ENCODE measurements around the gene FAM221B. TPM values are rescaled to one million over a fixed set of nuclear protein-coding genes. Genes with fewer than 3 reads are reported as not detected.

Gene FAM221B
- total and polyA plus RNA-seq, 7 experiments from 2014 or later, result 0.32 TPM; not detected in 6

DNA sequence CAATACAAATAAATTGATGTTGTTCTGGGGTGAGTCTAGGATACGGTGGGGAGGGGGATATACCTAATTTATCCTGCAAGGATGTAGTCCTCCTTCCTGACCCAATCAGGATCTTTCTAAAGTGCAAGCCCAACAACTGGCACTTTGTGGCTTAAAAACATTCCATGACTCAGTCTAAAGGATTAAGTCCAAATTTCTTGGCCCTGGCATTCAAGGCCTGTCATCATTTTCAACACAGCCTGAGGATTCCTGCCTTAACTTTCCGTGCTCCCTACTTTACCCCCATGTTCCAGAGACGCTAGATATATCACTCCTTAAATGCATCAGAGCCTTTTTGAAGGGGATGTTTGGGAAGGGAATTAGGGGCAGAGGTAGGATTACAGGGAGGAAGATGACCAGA, 1.0 kb downstream of the FAM221B start:
- peaks cover 0 to 5% (median 0%) of the 10 kb centered on the region in 5 donors for H3K27me3 Mint-ChIP-seq

DNA sequence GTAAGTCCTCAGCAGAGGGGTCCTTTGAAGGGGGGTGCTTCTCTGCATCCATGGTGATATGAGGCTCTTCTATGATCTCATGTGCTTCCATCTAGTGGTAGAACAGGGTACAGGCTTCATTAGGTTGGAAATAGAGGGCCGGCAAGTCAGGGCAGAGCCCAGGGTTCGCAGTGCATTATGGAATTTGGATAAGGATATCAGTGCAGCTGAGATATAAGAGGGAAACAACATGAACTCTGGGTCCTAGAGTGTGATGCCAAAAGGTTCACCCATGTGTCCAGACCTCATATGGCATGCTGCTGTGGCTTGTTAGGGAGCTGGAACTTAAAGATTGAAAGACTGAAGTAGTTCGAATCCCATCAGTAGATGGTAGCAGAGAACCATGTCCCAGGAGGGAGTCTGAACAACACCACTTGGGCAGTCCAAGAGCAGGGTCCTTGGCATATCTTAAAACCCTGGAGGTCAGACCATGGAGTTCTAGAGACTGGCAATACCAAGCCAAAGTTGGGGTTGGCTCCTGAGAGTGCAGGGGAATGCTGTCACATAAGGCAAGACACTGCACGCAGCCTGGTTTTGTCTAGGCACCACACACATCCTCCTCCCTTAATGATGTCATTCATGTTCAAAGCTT, 2.3 kb downstream of the FAM221B start:
- ChIA-PET POLR2A (interaction anchor here (0.6 to 1.0 kb wide), 4 partner anchors 12 to 56 kb away, joined by 3 to 6 read pairs (median 4); partner anchors contain the start of genes HINT2 and SPAG8), CTCF (interaction anchor here (0.9 to 2.6 kb wide), 16 partner anchors 9 to 169 kb away, joined by 3 to 18 read pairs (median 4); partner anchors contain the start of genes ARHGEF39, CREB3, RMRP and SPAG8)
- H3K27ac ChIP-seq (ENCODE audit: low read depth, low read length), result no peak overlapping the region
- Mint-ChIP-seq H3K4me1 (peaks cover 25 to 35% (median 32%) of the 10 kb centered on the region in 7 donors), H3K36me3 (no peaks in the 10 kb centered on the region), H3K27me3 (peaks cover 0 to 5% (median 0%) of the 10 kb centered on the region in 5 donors), H3K4me3 (peak overlapping the region in 9 of 10 donors; percentile 6 to 56 (median 36)), H3K9me3 (no peaks in the 10 kb centered on the region), H3K27ac (peak overlapping the region in 6 of 9 donors; percentile 1 to 48 (median 16))
- H3K4me1 ChIP-seq (ENCODE audit: control insufficient read depth in 2 of 2, insufficient read depth in 2 of 2, low read length in 2 of 2), result peaks cover 4 to 14% of the 10 kb centered on the region in 2 donors
- no peaks in the 10 kb centered on the region for H3K9me3 ChIP-seq (ENCODE audit: control insufficient read depth in 2 of 3, low read length in 3 of 3)
- no peak overlapping the region for H3K4me3 ChIP-seq (ENCODE audit: low read length)
- intact Hi-C loops (cut with micrococcal nuclease), result loop anchor here (1.0 to 5.0 kb wide), 7 partner anchors 36 to 366 kb away; partner anchors contain the start of genes CCDC107 (in 1 of the 2), CLTA (in 1 of the 2) and RMRP (in 1 of the 2)
- ATAC-seq, result peak; percentile 60
- H3K27me3 ChIP-seq (ENCODE audit: control insufficient read depth in 2 of 2, insufficient read depth in 2 of 2, low read length in 2 of 2), result no peaks in the 10 kb centered on the region
- no peaks in the 10 kb centered on the region for H3K36me3 ChIP-seq (ENCODE audit: control insufficient read depth in 2 of 3, insufficient read depth in 3 of 3, low read length in 3 of 3)
- peak in 7 of 9 donors; percentile 35 to 61 (median 55) for DNase-seq

More for the DNA sequence above, 1.0 kb downstream of the FAM221B start:
- H3K4me3 ChIP-seq (ENCODE audit: low read length), result no peak overlapping the region
- ATAC-seq, result no peak
- intact Hi-C loops (cut with micrococcal nuclease), result loop anchor here in 1 of 2 donors (5.0 kb wide), 2 partner anchors 225 to 365 kb away; partner anchors contain the start of gene CLTA
- H3K4me1 ChIP-seq (ENCODE audit: control insufficient read depth in 2 of 2, insufficient read depth in 2 of 2, low read length in 2 of 2), result peaks cover 4 to 14% of the 10 kb centered on the region in 2 donors
- Mint-ChIP-seq H3K9me3 (no peaks in the 10 kb centered on the region), H3K4me3 (peak overlapping the region; percentile 50 to 100 (median 90)), H3K27ac (peak overlapping the region in 3 of 9 donors; percentile 5 to 93 (median 14)), H3K4me1 (peaks cover 25 to 43% (median 33%) of the 10 kb centered on the region in 7 donors), H3K36me3 (no peaks in the 10 kb centered on the region)
- no peak for DNase-seq
- H3K36me3 ChIP-seq (ENCODE audit: control insufficient read depth in 2 of 3, insufficient read depth in 3 of 3, low read length in 3 of 3), result no peaks in the 10 kb centered on the region
- no peaks in the 10 kb centered on the region for H3K9me3 ChIP-seq (ENCODE audit: control insufficient read depth in 2 of 3, low read length in 3 of 3)
- H3K27me3 ChIP-seq (ENCODE audit: control insufficient read depth in 2 of 2, insufficient read depth in 2 of 2, low read length in 2 of 2), result no peaks in the 10 kb centered on the region
- CTCF ChIA-PET, result interaction anchor here (0.7 to 2.6 kb wide), 4 partner anchors 13 to 321 kb away, joined by 4 to 18 read pairs (median 10); partner anchors contain the start of genes HINT2 and SPAG8
- POLR2A ChIA-PET, result interaction anchor here (1.0 kb wide), 1 partner anchor 95 kb away, joined by 3 read pairs; the partner anchor contains the start of gene CREB3
- H3K27ac ChIP-seq (ENCODE audit: low read depth, low read length), result no peak overlapping the region

DNA sequence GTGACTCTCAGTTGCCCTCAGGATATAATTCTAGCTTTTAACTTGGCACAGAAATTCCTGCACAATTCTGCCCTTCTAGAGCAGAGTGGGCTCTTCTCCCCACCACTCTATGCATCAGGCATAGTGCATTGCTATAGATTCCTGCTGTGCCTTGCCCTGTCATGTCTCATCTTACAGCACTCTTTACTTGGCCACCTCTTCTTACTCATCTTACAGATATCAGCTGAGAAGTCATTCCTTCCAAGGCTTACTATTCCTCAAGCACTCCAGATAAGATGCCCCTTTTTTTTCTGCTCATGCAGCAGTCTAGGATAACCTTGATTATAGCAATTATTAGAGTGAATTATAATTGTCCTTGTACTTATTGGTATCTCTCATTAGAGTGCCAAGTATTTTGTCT, 5.6 kb downstream of the FAM221B start:
- Histone ChIP-seq H3K27ac (ENCODE audit: low read depth, low read length) (no peak overlapping the region), H3K9me3 (ENCODE audit: control insufficient read depth in 2 of 3, low read length in 3 of 3) (no peaks in the 10 kb centered on the region), H3K27me3 (ENCODE audit: control insufficient read depth in 2 of 2, insufficient read depth in 2 of 2, low read length in 2 of 2) (no peaks in the 10 kb centered on the region), H3K4me1 (ENCODE audit: control insufficient read depth in 2 of 2, insufficient read depth in 2 of 2, low read length in 2 of 2) (no peaks in the 10 kb centered on the region), H3K4me3 (ENCODE audit: low read length) (no peak overlapping the region), H3K36me3 (ENCODE audit: control insufficient read depth in 2 of 3, insufficient read depth in 3 of 3, low read length in 3 of 3) (no peaks in the 10 kb centered on the region)
- no peak for DNase-seq
- Mint-ChIP-seq H3K4me1 (peaks cover 5 to 18% (median 9%) of the 10 kb centered on the region in 7 donors), H3K27ac (no peak overlapping the region), H3K36me3 (no peaks in the 10 kb centered on the region), H3K4me3 (no peak overlapping the region), H3K27me3 (peaks cover 0 to 8% (median 0%) of the 10 kb centered on the region in 5 donors), H3K9me3 (no peaks in the 10 kb centered on the region)
- intact Hi-C loops (cut with micrococcal nuclease), result no loop called here
- no peak for ATAC-seq
- ChIA-PET POLR2A (interaction anchor here (0.8 kb wide), 1 partner anchor 9 kb away, joined by 3 read pairs; no protein-coding TSS in a partner anchor), CTCF (interaction anchor here (1.9 kb wide), 1 partner anchor 33 kb away, joined by 5 read pairs; no protein-coding TSS in a partner anchor)

DNA sequence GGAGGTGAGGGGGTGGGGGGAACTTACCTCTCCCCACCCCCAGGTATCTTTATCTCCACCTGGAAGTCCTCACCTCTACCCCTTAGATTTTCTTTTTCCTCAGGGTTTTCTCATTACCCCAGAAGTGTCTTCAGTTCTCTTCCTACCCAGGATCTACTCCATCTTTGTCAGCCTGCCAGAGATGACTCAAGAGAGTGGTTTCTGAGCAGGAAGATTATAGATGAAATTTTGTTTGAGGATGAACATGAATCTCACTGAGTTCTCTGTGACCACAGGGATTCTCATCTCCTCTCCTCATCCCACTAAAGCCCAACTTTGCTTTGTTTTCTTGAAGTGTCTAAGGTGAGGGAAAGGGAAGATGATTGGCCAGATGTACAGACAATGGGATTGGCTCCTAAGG, 8.5 kb downstream of the FAM221B start:
- no peak overlapping the region for H3K4me3 ChIP-seq (ENCODE audit: low read length)
- Mint-ChIP-seq H3K27me3 (peaks cover 0 to 17% (median 0%) of the 10 kb centered on the region in 5 donors), H3K36me3 (no peaks in the 10 kb centered on the region), H3K27ac (peak overlapping the region in 1 of 9 donors; percentile 11), H3K9me3 (peaks cover 0 to 5% (median 0%) of the 10 kb centered on the region in 11 donors), H3K4me3 (no peak overlapping the region), H3K4me1 (peaks cover 5 to 10% (median 7%) of the 10 kb centered on the region in 7 donors)
- H3K9me3 ChIP-seq (ENCODE audit: control insufficient read depth in 2 of 3, low read length in 3 of 3), result no peaks in the 10 kb centered on the region
- ATAC-seq, result no peak
- ChIA-PET POLR2A (no interaction called here), CTCF (no interaction called here)
- DNase-seq, result no peak
- H3K27ac ChIP-seq (ENCODE audit: low read depth, low read length), result no peak overlapping the region
- intact Hi-C loops (cut with micrococcal nuclease), result no loop called here
- no peaks in the 10 kb centered on the region for H3K36me3 ChIP-seq (ENCODE audit: control insufficient read depth in 2 of 3, insufficient read depth in 3 of 3, low read length in 3 of 3)
- H3K27me3 ChIP-seq (ENCODE audit: control insufficient read depth in 2 of 2, insufficient read depth in 2 of 2, low read length in 2 of 2), result no peaks in the 10 kb centered on the region
- no peaks in the 10 kb centered on the region for H3K4me1 ChIP-seq (ENCODE audit: control insufficient read depth in 2 of 2, insufficient read depth in 2 of 2, low read length in 2 of 2)

DNA sequence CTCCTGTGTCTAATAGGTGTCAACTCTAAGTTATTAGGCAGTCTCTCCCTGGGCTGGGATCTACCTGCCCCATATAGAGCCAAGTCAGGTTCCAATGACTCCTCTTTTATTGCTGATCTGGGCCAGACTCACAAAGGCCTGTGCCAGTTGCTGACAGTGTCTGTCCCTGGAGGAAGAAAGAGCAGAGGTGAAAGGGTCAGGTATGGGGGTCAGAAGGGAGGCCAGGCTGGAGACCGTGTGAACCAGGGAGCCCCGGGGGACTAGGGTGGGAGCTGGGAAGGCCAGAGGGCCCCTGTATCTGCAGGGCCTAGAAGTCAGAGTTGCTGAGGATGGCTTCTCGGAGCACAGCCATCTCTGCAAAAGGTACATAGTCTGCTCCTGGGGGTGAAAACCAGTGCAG, 10.2 kb downstream of the FAM221B start:
- DNase-seq, result no peak
- Histone ChIP-seq H3K4me1 (ENCODE audit: control insufficient read depth in 2 of 2, insufficient read depth in 2 of 2, low read length in 2 of 2) (peaks cover 4 to 8% of the 10 kb centered on the region in 2 donors), H3K4me3 (ENCODE audit: low read length) (no peak overlapping the region), H3K9me3 (ENCODE audit: control insufficient read depth in 2 of 3, low read length in 3 of 3) (no peaks in the 10 kb centered on the region), H3K27me3 (ENCODE audit: control insufficient read depth in 2 of 2, insufficient read depth in 2 of 2, low read length in 2 of 2) (no peaks in the 10 kb centered on the region), H3K36me3 (ENCODE audit: control insufficient read depth in 2 of 3, insufficient read depth in 3 of 3, low read length in 3 of 3) (no peaks in the 10 kb centered on the region), H3K27ac (ENCODE audit: low read depth, low read length) (no peak overlapping the region)
- Mint-ChIP-seq H3K4me3 (no peak overlapping the region), H3K27ac (no peak overlapping the region), H3K27me3 (peaks cover 0 to 17% (median 0%) of the 10 kb centered on the region in 5 donors), H3K9me3 (peaks cover 0 to 5% (median 0%) of the 10 kb centered on the region in 11 donors), H3K4me1 (peaks cover 11 to 22% (median 18%) of the 10 kb centered on the region in 7 donors), H3K36me3 (peaks cover 0 to 2% (median 0%) of the 10 kb centered on the region in 5 donors)
- no peak for ATAC-seq
- intact Hi-C loops (cut with micrococcal nuclease), result loop anchor here (10.0 kb wide), 4 partner anchors 586 to 1444 kb away; partner anchors contain the start of genes CCL27 (in 2 of the 2), FANCG (in 1 of the 2), MYORG (in 1 of the 2) and RNF38 (in 1 of the 2)
- ChIA-PET POLR2A (no interaction called here), CTCF (no interaction called here)

DNA sequence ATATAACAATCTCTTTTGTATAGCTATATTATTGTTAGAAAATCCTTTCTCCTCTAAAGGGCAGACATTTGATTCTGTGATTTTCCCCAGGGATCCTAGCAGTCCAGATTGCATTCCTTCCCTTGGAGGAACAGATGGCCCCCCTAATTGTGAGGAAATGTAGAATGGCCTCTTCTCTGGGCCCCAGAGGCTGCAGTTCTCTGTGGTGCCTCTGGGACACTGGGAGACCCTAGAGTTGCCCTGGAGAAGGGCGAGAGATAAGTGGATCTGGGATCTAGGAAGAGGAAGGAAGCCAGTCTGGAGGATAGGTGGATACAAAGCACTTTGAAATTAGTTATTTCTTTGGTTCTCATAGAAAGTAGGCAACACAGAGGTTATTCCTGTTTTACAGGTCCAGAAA, 11.8 kb downstream of the FAM221B start:
- peak overlapping the region in 5 of 10 donors; percentile 0 to 99 (median 91) for H3K4me3 Mint-ChIP-seq
- no peak for DNase-seq
- no peak overlapping the region for H3K27ac Mint-ChIP-seq

More for the DNA sequence above, 11.8 kb downstream of the FAM221B start:
- peaks cover 23 to 39% (median 32%) of the 10 kb centered on the region in 7 donors for H3K4me1 Mint-ChIP-seq
- no peaks in the 10 kb centered on the region for H3K27me3 ChIP-seq (ENCODE audit: control insufficient read depth in 2 of 2, insufficient read depth in 2 of 2, low read length in 2 of 2)
- peaks cover 0 to 7% (median 0%) of the 10 kb centered on the region in 11 donors for H3K9me3 Mint-ChIP-seq
- no peaks in the 10 kb centered on the region for H3K36me3 ChIP-seq (ENCODE audit: control insufficient read depth in 2 of 3, insufficient read depth in 3 of 3, low read length in 3 of 3)
- no peak overlapping the region for H3K27ac ChIP-seq (ENCODE audit: low read depth, low read length)
- ChIA-PET POLR2A (no interaction called here), CTCF (no interaction called here)
- intact Hi-C loops (cut with micrococcal nuclease), result loop anchor here (10.0 kb wide), 4 partner anchors 588 to 1442 kb away; partner anchors contain the start of genes CCL27 (in 2 of the 2), FANCG (in 1 of the 2), MYORG (in 1 of the 2) and RNF38 (in 1 of the 2)
- H3K4me3 ChIP-seq (ENCODE audit: low read length), result no peak overlapping the region
- no peaks in the 10 kb centered on the region for H3K9me3 ChIP-seq (ENCODE audit: control insufficient read depth in 2 of 3, low read length in 3 of 3)
- peaks cover 0 to 2% (median 0%) of the 10 kb centered on the region in 5 donors for H3K36me3 Mint-ChIP-seq
- H3K27me3 Mint-ChIP-seq, result peaks cover 0 to 17% (median 0%) of the 10 kb centered on the region in 5 donors
- ATAC-seq, result no peak
- H3K4me1 ChIP-seq (ENCODE audit: control insufficient read depth in 2 of 2, insufficient read depth in 2 of 2, low read length in 2 of 2), result peaks cover 16 to 21% of the 10 kb centered on the region in 2 donors
